Stimulated activated naive CD4-positive, alpha-beta T cell treated with Interleukin-2 at 50 U/mL for 16 hours (primary cell): ENCODE data around the gene SMG7.

Experiments
- DNase-seq: peaks from one replicate; lab custom pipeline; 2025; lab: John Stamatoyannopoulos, UW

The SMG7 gene

DNA sequence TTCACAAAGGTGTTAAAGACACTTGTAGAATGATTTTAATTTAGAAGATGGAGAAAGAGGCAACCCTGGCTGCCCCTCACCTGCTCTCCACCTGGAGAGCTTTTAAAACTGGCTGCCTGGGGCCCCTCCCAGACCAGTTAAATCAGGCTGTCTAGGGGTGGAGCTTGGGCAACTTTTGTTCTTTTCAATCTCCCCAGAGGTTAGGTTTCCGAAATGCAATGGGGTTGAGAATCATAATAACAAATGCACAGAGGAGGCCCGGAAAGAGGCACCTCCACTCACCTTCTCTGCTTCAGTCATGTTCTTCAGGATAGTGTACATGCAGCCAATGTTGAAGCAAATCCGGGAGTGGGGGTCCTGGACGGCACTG is 117.6 kb downstream of the SMG7 start:
- no peak for DNase-seq

- DNase-seq = no peak
These were observed 118.2 kb downstream of the SMG7 start, which contains the start of gene NCF2 for GRCh38 chr1:183590244-183591191. NCF2 (minus strand) TSS chr1:183590459; CDS start chr1:183590329, 130 bp downstream.

DNA sequence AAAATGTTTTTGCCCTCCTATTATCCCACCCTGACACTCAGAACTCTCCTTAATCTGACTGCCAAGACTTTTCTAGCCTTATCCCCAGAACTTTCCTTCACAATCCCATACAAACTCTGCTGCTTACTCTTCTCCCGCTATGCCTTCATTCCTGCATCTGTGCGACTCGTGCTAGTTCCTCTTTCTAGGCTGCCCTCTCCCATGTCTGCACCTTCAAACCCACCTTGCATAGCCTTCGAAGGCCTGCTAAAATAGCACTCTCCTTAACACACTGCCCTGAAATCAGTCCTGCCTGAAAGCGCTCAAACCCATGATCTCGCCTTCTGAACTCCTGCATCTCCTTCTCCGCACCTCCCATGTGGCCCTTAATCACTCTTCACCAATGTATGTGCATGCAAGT is 120.4 kb downstream of the SMG7 start:
- DNase-seq = no peak

DNA sequence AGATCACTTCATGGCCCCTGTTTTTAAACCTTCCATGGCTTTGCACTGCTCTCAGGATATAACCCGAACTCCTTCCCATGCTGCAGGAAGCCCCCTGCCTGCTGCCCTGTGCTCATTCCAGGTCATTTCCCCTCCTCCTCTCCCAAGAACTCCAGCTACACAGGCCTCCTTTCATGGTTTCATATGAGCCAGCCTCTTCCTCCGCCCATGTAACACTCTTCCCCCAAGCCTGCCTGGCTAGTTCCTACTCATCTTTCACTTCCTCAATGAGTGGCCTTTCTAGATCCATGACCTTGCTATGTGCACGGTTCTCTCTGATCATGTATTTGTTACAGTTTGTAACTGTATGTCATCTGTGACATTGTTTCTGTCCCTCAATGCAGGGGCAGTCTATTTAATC is 121.1 kb downstream of the SMG7 start:
- no peak for DNase-seq

GRCh38 chr1:183595537-183595936 is 123.2 kb downstream of the SMG7 start:
- no peak for DNase-seq

GRCh38 chr1:183596500-183596899 is 124.2 kb downstream of the SMG7 start:
- DNase-seq = no peak

DNA sequence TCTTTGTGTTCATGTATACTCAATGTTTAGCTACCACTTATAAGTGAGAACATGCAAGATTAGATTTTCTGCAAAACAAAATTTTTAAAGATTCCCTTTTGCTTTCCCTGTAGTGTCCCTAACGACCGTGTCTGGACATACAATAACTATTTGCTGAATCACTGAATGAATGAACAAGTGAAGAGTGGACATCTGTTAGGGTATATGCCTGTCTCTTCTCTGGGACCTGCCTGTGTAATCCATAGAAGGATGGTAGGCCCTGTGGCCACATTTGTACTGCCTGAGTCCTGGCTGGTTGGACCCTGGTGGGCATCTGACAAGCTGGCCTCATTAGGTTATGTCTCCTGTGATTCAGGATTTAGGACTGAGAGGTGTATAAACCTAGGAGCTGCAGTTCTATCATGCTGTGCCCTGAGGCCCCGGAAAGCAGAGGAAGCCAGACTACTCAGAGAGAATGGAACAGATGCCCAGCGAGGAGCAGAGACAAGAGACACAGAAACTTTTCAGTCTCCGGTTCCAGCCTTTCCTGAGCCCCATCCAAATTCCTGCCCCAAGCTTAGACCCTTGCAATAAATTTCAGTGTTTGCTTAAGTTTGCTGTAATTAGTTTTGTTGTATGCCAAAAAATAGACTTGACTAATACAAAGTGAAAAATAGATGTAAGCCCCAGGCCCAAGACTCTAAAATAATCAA is 125.5 kb downstream of the SMG7 start:
- DNase-seq = no peak

DNA sequence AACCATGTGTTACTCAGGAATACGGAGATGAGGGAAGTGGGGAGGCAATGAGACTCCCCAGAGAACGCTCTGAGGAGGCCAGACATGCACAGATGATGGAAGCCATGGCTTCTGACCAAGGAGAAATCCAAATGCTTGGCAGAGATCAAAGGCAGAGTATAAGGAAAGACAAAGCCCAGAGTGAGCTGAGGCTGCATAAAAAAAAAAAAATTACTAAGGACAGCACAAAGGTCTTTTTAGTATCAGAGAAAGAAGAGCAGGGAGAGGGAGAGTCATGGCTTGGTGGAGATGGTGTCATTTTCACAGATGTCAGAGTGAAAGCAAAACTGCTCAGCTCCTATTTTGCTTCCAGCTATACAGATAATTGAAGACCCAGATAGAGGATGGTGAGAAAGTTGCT is 126.1 kb downstream of the SMG7 start:
- DNase-seq = no peak

GRCh38 chr1:183600136-183600535 is 127.8 kb downstream of the SMG7 start:
- no peak for DNase-seq

DNA sequence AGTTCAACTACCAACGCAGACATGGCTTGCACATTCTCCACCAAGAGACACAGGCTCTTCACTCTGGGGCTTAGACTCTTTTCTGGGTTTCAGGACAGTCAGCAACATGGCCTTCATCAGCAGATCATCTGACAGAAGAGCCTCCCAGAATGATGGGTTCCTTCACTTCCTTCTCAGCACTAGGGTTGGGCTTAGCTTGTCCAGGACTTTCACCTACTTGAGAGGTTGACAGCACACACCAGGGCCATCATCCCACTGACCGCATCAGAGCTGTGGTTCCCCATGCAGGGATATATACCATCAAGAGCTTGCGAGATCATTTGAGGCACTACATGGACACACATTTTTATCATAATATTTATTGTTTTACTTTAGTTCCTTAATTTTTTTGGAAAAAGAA is 128.3 kb downstream of the SMG7 start:
- DNase-seq = no peak

DNA sequence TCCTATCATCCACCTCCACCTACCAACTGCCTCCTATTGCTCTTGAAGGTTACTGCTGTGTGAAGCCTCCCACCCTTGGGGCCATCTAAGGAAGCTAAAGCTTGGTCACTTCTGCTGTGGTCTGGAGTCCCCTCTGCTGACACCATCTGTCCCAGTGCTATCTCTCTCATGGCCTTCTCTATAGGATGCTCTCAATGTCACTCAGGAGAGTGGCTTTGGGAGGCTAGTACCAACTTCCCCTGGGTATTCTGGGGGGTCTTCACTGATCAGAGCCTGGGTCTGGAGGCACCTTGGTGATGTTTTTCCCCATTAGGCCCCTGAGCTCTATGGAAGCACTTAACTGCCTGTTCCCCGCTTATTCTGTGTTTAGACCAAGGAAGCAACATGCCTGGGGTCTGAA is 130.2 kb downstream of the SMG7 start:
- no peak for DNase-seq
